GM12891 (cell line): ENCODE data around the gene RAB15.

Source experiments
- POLR2A ChIP-seq: IDR thresholded peaks from 2 replicates; pipeline ENCODE4 v1.6.1; 2011; ENCODE audit warnings: low read depth, low read length, control low read depth
- POLR2AphosphoS5 ChIP-seq: IDR thresholded peaks from 2 replicates; pipeline ENCODE4 v1.6.1; 2011; ENCODE audit warnings: low read depth, low read length, control low read depth
- POU2F2 ChIP-seq: IDR thresholded peaks from 2 replicates; pipeline ENCODE4 v1.6.1; 2011; ENCODE audit warnings: low read depth, mild to moderate bottlenecking, control low read depth, low read length, moderate library complexity
- TAF1 ChIP-seq: IDR thresholded peaks from 2 replicates; pipeline ENCODE4 v1.6.1; 2011; ENCODE audit warnings: low read depth, low read length, control low read depth

DNA sequence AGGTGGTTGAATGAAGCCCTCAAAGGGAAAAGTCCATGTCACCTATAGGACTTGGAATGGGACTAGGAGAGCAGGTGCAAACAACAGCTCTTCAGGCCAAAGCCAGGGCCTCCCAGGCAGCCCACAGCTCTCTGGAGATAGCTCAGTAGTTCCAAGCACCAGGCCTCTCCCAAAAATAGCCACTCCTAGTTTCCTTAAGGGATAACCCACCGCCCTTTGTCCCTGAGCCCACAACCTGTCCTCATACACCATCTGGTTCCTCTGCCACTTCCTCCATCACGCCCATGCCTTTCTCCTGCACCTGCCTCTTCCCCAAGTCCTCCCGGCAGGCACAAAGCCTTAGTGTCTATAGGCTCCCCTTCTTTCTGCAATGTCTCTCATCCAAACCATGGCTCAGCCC lies 2.1 kb downstream of the RAB15 start:
- TF ChIP-seq POU2F2 (no peak), TAF1 (no peak), POLR2A (no peak), POLR2AphosphoS5 (no peak)
